ENCODE results near the gene WDFY4. TPM values are rescaled to one million over a fixed set of nuclear protein-coding genes. Genes with fewer than 3 reads are reported as not detected.

The WDFY4 gene
- polyA plus RNA-seq, 1 experiment, result not detected

- CTCF ChIA-PET, result no interaction called here
- peaks cover under 1% of the 10 kb centered on the region for H3K27me3 ChIP-seq (ENCODE audit: control insufficient read depth, insufficient read depth, low read length)
- TF ChIP-seq, protein P1, sequence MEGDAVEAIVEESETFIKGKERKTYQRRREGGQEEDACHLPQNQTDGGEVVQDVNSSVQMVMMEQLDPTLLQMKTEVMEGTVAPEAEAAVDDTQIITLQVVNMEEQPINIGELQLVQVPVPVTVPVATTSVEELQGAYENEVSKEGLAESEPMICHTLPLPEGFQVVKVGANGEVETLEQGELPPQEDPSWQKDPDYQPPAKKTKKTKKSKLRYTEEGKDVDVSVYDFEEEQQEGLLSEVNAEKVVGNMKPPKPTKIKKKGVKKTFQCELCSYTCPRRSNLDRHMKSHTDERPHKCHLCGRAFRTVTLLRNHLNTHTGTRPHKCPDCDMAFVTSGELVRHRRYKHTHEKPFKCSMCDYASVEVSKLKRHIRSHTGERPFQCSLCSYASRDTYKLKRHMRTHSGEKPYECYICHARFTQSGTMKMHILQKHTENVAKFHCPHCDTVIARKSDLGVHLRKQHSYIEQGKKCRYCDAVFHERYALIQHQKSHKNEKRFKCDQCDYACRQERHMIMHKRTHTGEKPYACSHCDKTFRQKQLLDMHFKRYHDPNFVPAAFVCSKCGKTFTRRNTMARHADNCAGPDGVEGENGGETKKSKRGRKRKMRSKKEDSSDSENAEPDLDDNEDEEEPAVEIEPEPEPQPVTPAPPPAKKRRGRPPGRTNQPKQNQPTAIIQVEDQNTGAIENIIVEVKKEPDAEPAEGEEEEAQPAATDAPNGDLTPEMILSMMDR (IDR thresholded peaks at IDR 0.05; ENCODE audit: insufficient read depth, low read depth, low read length), result no peak
- POLR2A ChIA-PET, result no interaction called here
- DNase-seq (ENCODE audit: low read depth), result no peak
- no peaks in the 10 kb centered on the region for H3K36me3 ChIP-seq (ENCODE audit: control insufficient read depth, insufficient read depth, low read length)
- no peak overlapping the region for H3K4me3 ChIP-seq (ENCODE audit: low read depth, low read length)
Measured at GRCh38 chr10:48957361-48958151, 272.9 kb downstream of the WDFY4 start.

- ChIA-PET POLR2A (no interaction called here), CTCF (no interaction called here)
- Histone ChIP-seq H3K36me3 (ENCODE audit: control insufficient read depth, insufficient read depth, low read length) (no peaks in the 10 kb centered on the region), H3K27me3 (ENCODE audit: control insufficient read depth, insufficient read depth, low read length) (no peaks in the 10 kb centered on the region; the same call in none of the 2 replicates), H3K4me3 (ENCODE audit: low read depth, low read length) (no peak overlapping the region)
- TF ChIP-seq, protein P1 (IDR thresholded peaks at IDR 0.05; ENCODE audit: insufficient read depth, low read depth, low read length), result no peak
- DNase-seq (ENCODE audit: low read depth), result no peak
Measured at GRCh38 chr10:48958598-48959190, 274.0 kb downstream of the WDFY4 start.

DNA sequence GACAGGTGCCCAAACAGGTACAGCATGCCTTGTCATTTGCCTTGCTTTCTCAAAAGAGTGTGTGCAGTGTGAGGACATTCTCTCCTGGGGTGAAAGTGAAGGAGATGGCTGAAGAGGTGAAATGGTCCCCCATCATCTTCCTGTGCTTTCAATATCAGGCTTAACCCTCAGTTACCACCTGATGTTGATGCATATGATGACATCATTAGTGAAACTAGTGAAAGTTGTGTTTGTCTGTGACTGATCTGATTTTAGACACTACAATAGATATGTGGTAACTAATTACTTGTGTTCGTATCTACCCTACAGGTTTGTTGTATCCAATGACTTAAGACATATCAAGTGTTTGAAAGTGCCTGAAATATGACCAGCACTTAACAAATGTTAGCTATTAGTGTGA, 279.4 kb downstream of the WDFY4 start:
- Histone ChIP-seq H3K27me3 (ENCODE audit: control insufficient read depth, insufficient read depth, low read length) (no peaks in the 10 kb centered on the region; the same call in 1 of the 2 replicates), H3K36me3 (ENCODE audit: control insufficient read depth, insufficient read depth, low read length) (no peaks in the 10 kb centered on the region), H3K4me3 (ENCODE audit: low read depth, low read length) (no peak overlapping the region)
- DNase-seq (ENCODE audit: low read depth), result no peak
- POLR2A ChIA-PET, result no interaction called here
- CTCF ChIA-PET, result interaction anchor here (0.8 kb wide), 1 partner anchor 15 kb away, joined by 3 read pairs; no protein-coding TSS in a partner anchor
- TF ChIP-seq, protein P1 (IDR thresholded peaks at IDR 0.05; ENCODE audit: insufficient read depth, low read depth, low read length), result no peak

DNA sequence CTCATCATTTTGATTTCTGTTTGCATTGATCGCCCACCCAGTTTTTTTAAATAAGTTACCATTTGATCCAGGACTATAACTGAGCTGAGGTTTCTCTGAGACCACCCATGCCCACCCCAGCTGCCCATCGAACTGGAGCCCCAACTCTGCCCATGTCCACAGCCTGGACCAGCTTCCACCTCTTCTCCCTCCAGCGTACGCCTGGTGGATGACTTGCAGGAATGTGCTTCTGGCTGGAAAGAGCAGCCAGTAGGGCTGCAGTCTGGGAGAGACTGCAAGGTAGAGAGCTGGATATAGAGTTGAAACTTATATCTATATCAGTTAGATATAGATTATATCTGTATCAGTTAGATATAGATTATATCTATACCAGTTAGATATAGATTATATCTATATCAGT, 280.8 kb downstream of the WDFY4 start:
- no peak overlapping the region for H3K4me3 ChIP-seq (ENCODE audit: low read depth, low read length)
- no peaks in the 10 kb centered on the region for H3K36me3 ChIP-seq (ENCODE audit: control insufficient read depth, insufficient read depth, low read length)
- TF ChIP-seq, protein P1 (IDR thresholded peaks at IDR 0.05; ENCODE audit: insufficient read depth, low read depth, low read length), result no peak
- ChIA-PET POLR2A (no interaction called here), CTCF (no interaction called here)
- no peak for DNase-seq (ENCODE audit: low read depth)
- no peaks in the 10 kb centered on the region; the same call in 1 of the 2 replicates for H3K27me3 ChIP-seq (ENCODE audit: control insufficient read depth, insufficient read depth, low read length)

GRCh38 chr10:48968036-48968435, 283.4 kb downstream of the WDFY4 start:
- Histone ChIP-seq H3K4me3 (ENCODE audit: low read depth, low read length) (no peak overlapping the region), H3K27me3 (ENCODE audit: control insufficient read depth, insufficient read depth, low read length) (no peaks in the 10 kb centered on the region; the same call in 1 of the 2 replicates), H3K36me3 (ENCODE audit: control insufficient read depth, insufficient read depth, low read length) (no peaks in the 10 kb centered on the region)
- DNase-seq (ENCODE audit: low read depth), result no peak
- CTCF ChIA-PET, result interaction anchor here (0.6 kb wide), 1 partner anchor 50 kb away, joined by 4 read pairs; no protein-coding TSS in a partner anchor
- TF ChIP-seq, protein P1 (IDR thresholded peaks at IDR 0.05; ENCODE audit: insufficient read depth, low read depth, low read length), result no peak
- POLR2A ChIA-PET, result no interaction called here
